Head of caudate nucleus (tissue), 42 donors: ENCODE data around the gene KAZN.
"Not testable (repeated sequence)": the region's sequence is repeated elsewhere in the genome, so short reads cannot be mapped to it uniquely, and the experiment has no call there.

Experiments
- DNase-seq, 42 donors: peaks; one replicate each; pipeline versions ENCODE4 v3.0.0 to v3.0.0-alpha.2; 2020 to 2021; ENCODE audit warnings: mixed read lengths in 7 of 42
- intact Hi-C: fragments of 100-400 bp; cut with DNase I; formaldehyde crosslinking; loops from one replicate; pipeline ENCODE4 v1.15.0; 2022

The KAZN gene

GRCh38 chr1:15115542-15116330, 517.3 kb downstream of the KAZN start:
- intact Hi-C loops = no loop called here
- no peak for DNase-seq

GRCh38 chr1:15116966-15117365, 518.5 kb downstream of the KAZN start:
- DNase-seq = no peak
- intact Hi-C loops = no loop called here

GRCh38 chr1:15117671-15118325, 519.3 kb downstream of the KAZN start:
- intact Hi-C loops = no loop called here
- no peak for DNase-seq

- intact Hi-C loops = no loop called here
- DNase-seq = no peak
These were observed 520.1 kb downstream of the KAZN start for GRCh38 chr1:15118579-15118978.

GRCh38 chr1:15120251-15120945, 521.9 kb downstream of the KAZN start:
- no peak for DNase-seq
- intact Hi-C loops = no loop called here

- DNase-seq = no peak
These were observed 523.8 kb downstream of the KAZN start for GRCh38 chr1:15122331-15122730.

GRCh38 chr1:15123270-15123669, 524.8 kb downstream of the KAZN start:
- no peak for DNase-seq
- intact Hi-C loops = no loop called here

More at GRCh38 chr1:15122331-15122730, 523.8 kb downstream of the KAZN start:
- intact Hi-C loops = no loop called here

- intact Hi-C loops = no loop called here
These were observed 525.4 kb downstream of the KAZN start for GRCh38 chr1:15123925-15124324.

GRCh38 chr1:15124362-15125100, 526.0 kb downstream of the KAZN start:
- no peak for DNase-seq
- intact Hi-C loops = no loop called here

More at GRCh38 chr1:15123925-15124324, 525.4 kb downstream of the KAZN start:
- DNase-seq = no peak

- intact Hi-C loops = no loop called here
- no peak for DNase-seq
These were observed 526.7 kb downstream of the KAZN start for GRCh38 chr1:15125101-15125745.

- intact Hi-C loops = no loop called here
These were observed 529.6 kb downstream of the KAZN start for GRCh38 chr1:15128077-15128476.

GRCh38 chr1:15128520-15129313, 530.2 kb downstream of the KAZN start:
- intact Hi-C loops = no loop called here
- DNase-seq = peak in 40 of 42 donors; percentile 18 to 86 (median 61)

More at GRCh38 chr1:15128077-15128476, 529.6 kb downstream of the KAZN start:
- DNase-seq = no peak

- intact Hi-C loops = no loop called here
- no peak for DNase-seq
These were observed 531.5 kb downstream of the KAZN start for GRCh38 chr1:15129944-15130343.

- intact Hi-C loops = no loop called here
- no peak for DNase-seq
These were observed 532.1 kb downstream of the KAZN start for GRCh38 chr1:15130607-15131006.

- intact Hi-C loops = no loop called here
These were observed 534.5 kb downstream of the KAZN start for GRCh38 chr1:15132965-15133364.

GRCh38 chr1:15134285-15134684, 535.8 kb downstream of the KAZN start:
- intact Hi-C loops = no loop called here
- no peak for DNase-seq

More at GRCh38 chr1:15132965-15133364, 534.5 kb downstream of the KAZN start:
- DNase-seq = no peak

- intact Hi-C loops, DNase-seq: not testable (repeated sequence)
These were observed 537.1 kb downstream of the KAZN start for GRCh38 chr1:15135604-15136003.

GRCh38 chr1:15137809-15138208, 539.3 kb downstream of the KAZN start:
- intact Hi-C loops = no loop called here

More at GRCh38 chr1:15137809-15138208, 539.3 kb downstream of the KAZN start:
- DNase-seq = no peak
